Hypothalamus (tissue), 51 donors: ENCODE results near the gene SOX10.
"Not testable (repeated sequence)": the region's sequence is repeated elsewhere in the genome, so short reads cannot be mapped to it uniquely, and the experiment has no call there.

Experiments
- DNase-seq, 51 donors: peaks; one replicate each; lab custom pipeline; 2025; lab: John Stamatoyannopoulos, UW

SOX10 gene

GRCh38 chr22:37967637-37968451, 16.5 kb downstream of the SOX10 start:
- DNase-seq: peak in 5 of 51 donors; percentile 16 to 37 (median 27)

GRCh38 chr22:37967147-37967546, 17.2 kb downstream of the SOX10 start:
- DNase-seq: no peak

GRCh38 chr22:37965940-37966664, 18.3 kb downstream of the SOX10 start:
- DNase-seq: no peak

DNA sequence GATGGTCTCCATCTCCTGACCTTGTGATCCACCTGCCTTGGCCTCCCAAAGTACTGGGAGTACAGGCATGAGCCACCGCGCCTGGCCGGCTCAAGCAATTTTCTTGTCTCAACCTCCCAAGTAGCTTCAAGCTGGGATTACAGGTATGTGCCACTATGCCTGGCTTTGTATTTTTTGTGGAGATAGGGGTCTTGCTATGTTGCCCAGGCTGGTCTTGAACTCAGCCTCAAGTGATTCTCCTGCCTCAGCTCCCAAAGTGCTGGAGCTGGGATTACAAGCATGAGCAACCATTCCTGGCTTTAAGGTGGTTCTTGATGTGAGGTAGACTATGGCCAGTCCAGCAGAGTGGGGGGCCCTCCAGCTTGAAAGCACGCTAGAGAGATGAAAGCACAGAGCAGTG, 23.3 kb downstream of the SOX10 start:
- DNase-seq: no peak

GRCh38 chr22:37959231-37959825, 25.0 kb downstream of the SOX10 start:
- no peak for DNase-seq

- no peak for DNase-seq
Measured at GRCh38 chr22:37957232-37957631, 27.1 kb downstream of the SOX10 start.

DNA sequence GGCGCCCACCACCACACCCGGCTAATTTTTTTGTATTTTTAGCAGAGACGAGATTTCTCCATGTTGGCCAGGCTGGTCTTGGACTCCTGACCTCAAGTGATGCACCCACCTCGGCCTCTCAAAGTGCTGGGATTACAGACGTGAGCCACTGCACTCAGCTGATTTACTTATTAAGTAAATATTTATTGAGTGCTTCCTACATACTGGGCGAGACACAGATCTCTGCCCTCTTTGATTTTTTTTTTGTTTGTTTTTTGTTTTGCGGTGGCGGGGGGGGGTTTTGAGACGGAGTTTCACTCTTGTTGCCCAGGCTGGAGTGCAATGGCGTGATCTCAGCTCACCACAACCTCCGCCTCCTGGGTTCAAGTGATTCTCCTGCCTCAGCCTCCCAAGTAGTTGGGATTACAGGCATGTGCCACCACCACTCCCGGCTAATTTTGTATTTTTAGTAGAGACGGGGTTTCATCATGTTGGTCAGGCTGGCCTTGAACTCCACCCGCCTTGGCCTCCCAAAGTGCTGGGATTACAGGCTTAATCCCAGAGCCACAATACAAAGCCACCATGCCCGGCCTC, 28.4 kb downstream of the SOX10 start:
- DNase-seq: not testable (repeated sequence)

DNA sequence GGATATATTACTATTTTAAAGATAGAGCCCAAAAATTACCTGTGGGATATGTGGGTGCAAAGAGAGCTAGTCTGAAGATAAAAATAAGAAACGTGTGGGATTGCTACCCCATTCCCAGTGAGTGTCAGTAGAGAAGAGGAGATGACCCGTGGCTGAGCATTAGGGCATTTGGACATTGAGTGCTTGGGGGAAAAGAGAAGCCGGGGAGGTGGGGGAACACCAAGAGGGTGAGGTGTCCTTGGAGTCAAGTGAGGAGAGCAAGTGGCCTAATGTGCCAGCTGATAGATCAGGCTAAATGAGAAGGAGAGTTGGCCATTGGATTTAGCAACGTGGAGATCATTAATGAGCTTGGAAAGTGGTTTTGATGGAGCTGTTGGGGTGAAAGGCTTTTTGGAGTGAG, 29.7 kb downstream of the SOX10 start:
- no peak for DNase-seq

DNA sequence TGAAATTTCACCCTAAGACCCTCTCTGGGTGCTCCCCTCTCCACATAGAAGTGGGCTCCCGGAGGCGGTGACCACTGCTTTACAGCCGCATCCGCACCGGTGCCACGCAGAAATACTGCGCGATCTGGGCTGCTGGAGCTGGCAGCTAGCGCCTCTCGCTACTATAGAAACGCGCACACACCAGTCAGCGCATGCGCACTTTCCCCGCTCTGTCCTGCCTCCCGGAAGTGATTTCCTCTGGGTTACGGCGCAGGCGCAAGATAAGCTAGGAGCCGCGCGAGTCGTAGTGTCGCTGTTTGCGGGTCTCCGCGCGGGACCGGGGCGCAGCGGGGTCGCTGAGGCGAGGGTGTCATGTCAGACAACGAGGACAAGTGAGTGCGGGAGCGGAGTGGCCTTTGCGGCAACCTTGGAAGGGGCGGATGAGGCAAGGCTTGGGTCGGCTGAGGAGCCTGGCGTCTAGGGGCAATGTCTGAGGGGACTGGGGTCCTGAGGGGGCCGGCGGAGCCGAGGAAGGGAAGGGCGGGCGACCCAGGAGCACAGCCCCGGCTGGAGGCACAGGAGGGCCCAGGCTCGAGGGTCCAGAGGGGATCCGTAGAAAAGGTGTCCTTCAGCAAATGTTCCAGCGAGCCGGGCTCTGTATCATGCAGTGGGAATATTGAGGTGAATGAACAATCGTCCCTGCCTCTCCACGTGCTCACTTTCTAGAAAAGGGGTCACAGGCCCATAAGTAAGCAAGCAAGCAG, 30.7 kb downstream of the SOX10 start, which contains the start of the genes C22orf23 and POLR2F:
Gene C22orf23 (minus strand): TSS at position 165 of the 743 bp plus-strand sequence. CDS start 452 bp downstream, outside the sequence.
Gene POLR2F (plus strand): TSS at position 263 of the 743 bp plus-strand sequence. CDS start 89 bp downstream, at position 352.
- peak; percentile 57 to 95 (median 86) for DNase-seq

DNA sequence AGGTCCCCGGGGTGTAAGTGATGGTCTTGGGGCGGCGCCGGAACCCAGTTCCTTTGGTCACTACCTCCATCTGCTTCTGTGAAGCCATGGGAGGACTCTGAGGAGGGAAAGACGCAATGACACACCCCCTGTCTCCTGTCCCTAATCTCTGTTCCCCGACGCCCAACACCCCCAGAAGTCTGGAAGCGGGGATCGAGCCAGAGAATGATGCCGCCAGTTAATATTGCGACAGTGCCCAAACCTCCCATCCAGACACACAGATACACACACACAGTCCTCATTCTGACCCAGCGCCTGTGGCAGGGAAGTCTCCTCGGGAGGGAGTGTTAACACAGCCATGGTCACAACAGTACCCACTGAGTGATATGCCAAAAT, 31.3 kb downstream of the SOX10 start:
- peak in 3 of 51 donors; percentile 55 to 83 (median 57) for DNase-seq

GRCh38 chr22:37952629-37953028, 31.7 kb downstream of the SOX10 start:
- not testable (repeated sequence) for DNase-seq

DNA sequence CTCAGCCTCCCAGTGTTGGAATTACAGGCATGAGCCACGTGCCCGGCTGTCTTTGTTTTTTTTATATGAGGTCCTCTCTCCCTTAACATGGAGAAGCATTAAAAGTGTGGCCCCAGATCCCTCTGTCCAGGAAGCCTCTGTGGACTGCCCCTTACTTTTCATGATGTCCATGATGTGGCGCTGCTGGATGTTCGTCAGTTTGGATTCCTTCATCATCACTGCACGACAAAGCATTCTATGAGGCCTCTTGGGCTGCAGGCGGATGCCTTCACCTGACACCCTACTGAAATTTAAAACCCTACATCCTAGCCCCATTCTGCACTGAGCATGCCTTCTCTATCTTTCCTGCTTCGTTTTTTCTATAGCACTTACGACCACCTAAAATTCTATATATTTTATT, 33.0 kb downstream of the SOX10 start:
- DNase-seq: no peak

- not testable (repeated sequence) for DNase-seq
Measured at GRCh38 chr22:37947142-37947795, 37.1 kb downstream of the SOX10 start.

DNA sequence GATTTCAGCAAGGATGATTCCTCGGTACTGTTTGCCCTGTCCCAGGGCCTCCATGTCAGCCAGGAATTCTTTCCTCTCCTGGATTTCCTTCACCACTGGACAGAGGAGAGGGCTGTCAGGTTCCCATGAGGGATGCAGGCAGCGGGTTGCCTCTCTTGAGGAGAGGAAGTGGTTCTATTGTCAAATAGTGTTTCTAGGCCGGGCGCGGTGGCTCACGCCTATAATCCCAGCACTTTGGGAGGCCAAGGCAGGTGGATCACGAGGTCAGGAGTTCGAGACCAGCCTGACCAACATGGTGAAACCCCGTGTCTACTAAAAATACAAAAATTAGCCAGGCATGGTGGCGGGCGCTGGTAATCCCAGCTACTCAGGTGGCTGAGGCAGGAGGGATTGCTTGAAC, 39.9 kb downstream of the SOX10 start:
- DNase-seq: not testable (repeated sequence)

GRCh38 chr22:37943825-37944198, 40.5 kb downstream of the SOX10 start:
- DNase-seq: no peak

DNA sequence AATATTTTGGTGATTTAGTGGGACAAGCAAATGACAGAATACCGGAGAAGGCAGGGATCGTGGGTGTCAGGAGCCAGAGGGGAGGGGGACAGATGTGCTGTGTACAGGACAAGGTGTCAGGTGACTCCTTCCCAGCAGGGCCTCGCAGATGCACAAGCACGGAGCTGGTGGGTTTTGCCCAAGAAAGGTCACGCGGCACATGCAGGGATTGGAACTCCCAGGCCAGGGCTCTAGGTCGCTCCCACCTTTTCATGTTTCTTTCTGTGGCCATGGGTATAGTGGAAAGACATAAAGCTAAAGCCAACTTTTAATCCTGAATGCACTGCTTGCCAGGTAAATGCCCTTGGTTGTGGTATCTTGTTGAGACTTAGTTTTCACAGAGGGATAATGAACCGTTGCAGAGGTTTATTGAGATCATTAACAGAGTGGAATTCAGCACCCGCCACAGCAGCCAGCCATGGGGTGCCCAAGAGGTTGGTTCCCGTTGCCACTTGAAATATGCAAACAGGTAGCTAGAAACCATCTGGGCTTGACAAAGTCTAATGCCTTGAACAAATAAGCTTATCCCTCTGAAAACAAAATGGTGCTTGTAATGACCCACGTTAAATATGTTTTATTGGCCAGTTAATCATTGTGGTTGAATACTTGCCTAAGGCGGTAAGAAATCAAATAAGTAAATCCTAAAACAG, 41.1 kb downstream of the SOX10 start:
- DNase-seq: no peak

DNA sequence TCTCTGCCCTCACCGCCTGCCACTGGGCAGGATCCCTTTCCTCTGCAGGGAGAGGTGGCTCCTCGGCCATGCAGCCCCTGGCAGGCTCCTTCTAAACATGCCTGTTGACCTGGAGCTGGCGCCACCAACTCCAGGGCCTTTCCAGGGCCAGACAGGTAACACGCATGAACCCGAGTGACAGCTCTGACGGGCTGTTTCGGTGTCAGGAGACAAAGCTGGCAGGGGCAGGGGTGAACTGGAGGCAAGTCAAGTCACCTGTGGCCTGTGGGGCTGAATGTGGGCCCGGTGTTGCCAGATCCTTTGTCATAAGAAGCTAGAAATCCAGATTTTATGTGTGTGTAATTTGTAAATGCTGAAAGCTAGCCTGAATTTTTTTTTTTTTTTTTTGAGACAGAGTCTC, 42.2 kb downstream of the SOX10 start:
- DNase-seq: no peak

DNA sequence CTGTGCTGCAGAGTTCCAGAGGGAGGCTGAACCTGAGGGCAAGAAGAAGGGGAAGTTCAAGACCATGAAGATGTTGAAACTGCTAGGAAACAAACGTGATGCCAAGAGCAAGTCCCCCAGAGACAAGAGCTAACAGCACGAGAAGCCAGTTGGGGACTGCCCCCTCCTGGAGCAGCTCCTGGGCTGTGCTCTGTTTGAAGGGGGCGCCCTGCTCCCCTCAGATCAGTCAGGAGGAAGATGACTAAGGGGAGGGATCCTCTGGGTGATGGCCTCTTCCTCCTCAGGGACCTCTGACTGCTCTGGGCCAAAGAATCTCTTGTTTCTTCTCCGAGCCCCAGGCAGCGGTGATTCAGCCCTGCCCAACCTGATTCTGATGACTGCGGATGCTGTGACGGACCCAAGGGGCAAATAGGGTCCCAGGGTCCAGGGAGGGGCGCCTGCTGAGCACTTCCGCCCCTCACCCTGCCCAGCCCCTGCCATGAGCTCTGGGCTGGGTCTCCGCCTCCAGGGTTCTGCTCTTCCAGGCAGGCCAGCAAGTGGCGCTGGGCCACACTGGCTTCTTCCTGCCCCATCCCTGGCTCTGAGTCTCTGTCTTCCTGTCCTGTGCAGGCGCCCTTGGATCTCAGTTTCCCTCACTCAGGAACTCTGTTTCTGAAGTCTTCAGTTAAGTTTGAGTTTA, 43.5 kb downstream of the SOX10 start:
- no peak for DNase-seq
